ENCODE data around the gene PARVA. TPM values are rescaled to one million over a fixed set of nuclear protein-coding genes. Genes with fewer than 3 reads are reported as not detected.

The PARVA gene
- total RNA-seq, 1 experiment from 2014 or later = 18.1 TPM

GRCh38 chr11:12430954-12431595 lies 53.7 kb downstream of the PARVA start:
- Histone ChIP-seq H2BK5ac (ENCODE audit: insufficient read length, low read length) (no peak overlapping the region), H2BK15ac (ENCODE audit: low read depth, low read length) (no peak overlapping the region), H4K20me1 (ENCODE audit: control insufficient read depth, insufficient read depth, insufficient read length) (no peaks in the 10 kb centered on the region), H2BK120ac (ENCODE audit: low read depth, low read length, poor library complexity, severe bottlenecking) (no peak overlapping the region), H3K4me1 (ENCODE audit: insufficient read depth, low read length) (no peaks in the 10 kb centered on the region; the same call in 1 of the 2 replicates), H3K56ac (ENCODE audit: insufficient read length, low read depth, low read length) (no peak overlapping the region), H4K91ac (ENCODE audit: insufficient read length, low read depth, low read length) (no peak overlapping the region), H3K27ac (ENCODE audit: insufficient read length, low read depth, low read length) (no peak overlapping the region), H3K9me3 (ENCODE audit: control insufficient read depth, low read depth, low read length) (no peaks in the 10 kb centered on the region), H3K23ac (ENCODE audit: insufficient read length, low read depth, low read length) (no peak overlapping the region), H4K8ac (replicated peaks; ENCODE audit: insufficient read length, low read depth, low read length) (no peak overlapping the region), H3K14ac (ENCODE audit: insufficient read depth, low read length) (no peak overlapping the region), H3K79me2 (ENCODE audit: insufficient read depth, low read length) (no peaks in the 10 kb centered on the region), H2AFZ (ENCODE audit: low read length) (no peak overlapping the region), H3K27me3 (ENCODE audit: insufficient read depth, low read length) (no peaks in the 10 kb centered on the region), H2BK20ac (ENCODE audit: low read depth, low read length, poor library complexity, severe bottlenecking) (no peak overlapping the region), H3K23me2 (ENCODE audit: insufficient read length, low read depth, low read length, poor library complexity, severe bottlenecking) (no peaks in the 10 kb centered on the region), H3K4ac (ENCODE audit: low read depth, low read length) (no peak overlapping the region), H2BK12ac (ENCODE audit: insufficient read length, low read depth, low read length) (no peak overlapping the region), H3K9ac (ENCODE audit: extremely low read depth, insufficient read length, low read length) (no peak overlapping the region), H3T11ph (ENCODE audit: low read length) (no peak overlapping the region), H3K4me2 (ENCODE audit: insufficient read depth, insufficient read length, low read length) (no peak overlapping the region), H3K18ac (ENCODE audit: insufficient read length, low read depth, low read length) (no peak overlapping the region), H2AK5ac (ENCODE audit: insufficient read length, low read length) (no peak overlapping the region), H4K5ac (ENCODE audit: insufficient read length, low read depth, low read length) (no peak overlapping the region), H3K79me1 (ENCODE audit: insufficient read depth, low read depth, low read length, poor library complexity, severe bottlenecking) (no peaks in the 10 kb centered on the region)
- WGBS (ENCODE audit: extremely low coverage, insufficient read length, low lambda C conversion rate) = no CpG with 5 or more reads among the region's 5 CpGs
- no peaks in the 10 kb centered on the region for H3K36me3 Mint-ChIP-seq (ENCODE audit: insufficient read depth in 1 of 3, low read depth in 3 of 3)
- no peak for DNase-seq
- no peaks in the 10 kb centered on the region for H3K9me3 Mint-ChIP-seq
- H3K4me3 Mint-ChIP-seq = no peak overlapping the region
- no peak for TF ChIP-seq CTCF (conservative IDR thresholded peaks at IDR 0.05)
- no peak overlapping the region for H3K27ac Mint-ChIP-seq
- H3K4me1 Mint-ChIP-seq = peaks cover 7 to 8% of the 10 kb centered on the region in 2 experiments; a peak in 3 of 4 replicates
- H3K27me3 Mint-ChIP-seq (ENCODE audit: low read depth) = no peaks in the 10 kb centered on the region
